Activated naive CD4-positive, alpha-beta T cell treated with Interleukin-2 at 50 U/mL for 16 hours (primary cell): ENCODE results near the gene SCGN.

Experiments
- DNase-seq: peaks from one replicate; pipeline ENCODE4 v3.0.0-alpha.2; 2020

Gene SCGN

GRCh38 chr6:25652007-25652515, at the start of gene SCGN:
Gene SCGN, plus strand, starts transcription at chr6:25652215. Its CDS starts 189 bp downstream, at chr6:25652404.
- peak; percentile 35 for DNase-seq

- no peak for DNase-seq
Observed at GRCh38 chr6:25602674-25602982, 49.4 kb upstream of the SCGN start.

GRCh38 chr6:25603251-25603650, 48.8 kb upstream of the SCGN start:
- DNase-seq: no peak

- no peak for DNase-seq
Observed at GRCh38 chr6:25606151-25606550, 45.9 kb upstream of the SCGN start.

- no peak for DNase-seq
Observed at GRCh38 chr6:25608558-25609174, 43.3 kb upstream of the SCGN start.

- DNase-seq: no peak
Observed at GRCh38 chr6:25612666-25613065, 39.3 kb upstream of the SCGN start.

GRCh38 chr6:25613415-25613814, 38.6 kb upstream of the SCGN start:
- no peak for DNase-seq

- DNase-seq: no peak
Observed at GRCh38 chr6:25614052-25614451, 38.0 kb upstream of the SCGN start.

GRCh38 chr6:25615471-25615870, 36.5 kb upstream of the SCGN start:
- no peak for DNase-seq

- no peak for DNase-seq
Observed at GRCh38 chr6:25617997-25618396, 34.0 kb upstream of the SCGN start.

- no peak for DNase-seq
Observed at GRCh38 chr6:25619217-25619616, 32.8 kb upstream of the SCGN start.

GRCh38 chr6:25620391-25620790, 31.6 kb upstream of the SCGN start:
- DNase-seq: no peak

GRCh38 chr6:25623065-25623464, 28.9 kb upstream of the SCGN start:
- DNase-seq: no peak

GRCh38 chr6:25623879-25624278, 28.1 kb upstream of the SCGN start:
- DNase-seq: no peak

GRCh38 chr6:25627001-25627400, 25.0 kb upstream of the SCGN start:
- no peak for DNase-seq

GRCh38 chr6:25628471-25629197, 23.4 kb upstream of the SCGN start:
- DNase-seq: no peak

- no peak for DNase-seq
Observed at GRCh38 chr6:25629198-25629576, 22.8 kb upstream of the SCGN start.

GRCh38 chr6:25630508-25631278, 21.3 kb upstream of the SCGN start:
- no peak for DNase-seq

- no peak for DNase-seq
Observed at GRCh38 chr6:25635886-25636317, 16.1 kb upstream of the SCGN start.

GRCh38 chr6:25637211-25637610, 14.8 kb upstream of the SCGN start:
- DNase-seq: no peak

GRCh38 chr6:25637960-25638434, 14.0 kb upstream of the SCGN start:
- no peak for DNase-seq

GRCh38 chr6:25639653-25640052, 12.4 kb upstream of the SCGN start:
- no peak for DNase-seq

- no peak for DNase-seq
Observed at GRCh38 chr6:25640446-25640845, 11.6 kb upstream of the SCGN start.

GRCh38 chr6:25640891-25641290, 11.1 kb upstream of the SCGN start:
- DNase-seq: no peak
